ENCODE measurements around the gene GLOD5. TPM values are rescaled to one million over a fixed set of nuclear protein-coding genes. Genes with fewer than 3 reads are reported as not detected.

The GLOD5 gene
- total RNA-seq, 1 donor from 2014 or later, result 0.95 TPM

- no peak for TF ChIP-seq CTCF (IDR thresholded peaks at IDR 0.05)
- DNase-seq (no peak), ATAC-seq (no peak)
- Histone ChIP-seq H3K27me3 (ENCODE audit: low read depth) (no peaks in the 10 kb centered on the region), H3K27ac (no peak overlapping the region), H3K4me1 (no peaks in the 10 kb centered on the region), H3K36me3 (peaks cover 9% of the 10 kb centered on the region), H3K9me3 (no peaks in the 10 kb centered on the region), H3K4me3 (no peak overlapping the region)
- intact Hi-C loops (cut with DNase I), result no loop called here
These were observed 61.5 kb downstream of the GLOD5 start for GRCh38 chrX:48823053-48823452.

Other genes with a start within 250 kb of the GLOD5 start
- gene EBP, start 239.9 kb upstream of the GLOD5 start, total RNA-seq, result 74.0 TPM
- gene TBC1D25, start 222.0 kb upstream of the GLOD5 start, total RNA-seq, result 12.0 TPM
- 157 TPM for gene RBM3, start 187.3 kb upstream of the GLOD5 start, total RNA-seq
- gene WDR13, start 164.3 kb upstream of the GLOD5 start, total RNA-seq, result 125 TPM
- gene WAS, start 77.9 kb upstream of the GLOD5 start, total RNA-seq, result 40.3 TPM
- 3.5 TPM for gene SUV39H1, start 65.0 kb upstream of the GLOD5 start, total RNA-seq
- gene GATA1, start 24.8 kb downstream of the GLOD5 start, total RNA-seq, result 1.2 TPM
- gene HDAC6, start 40.3 kb downstream of the GLOD5 start, total RNA-seq, result 96.1 TPM
- gene ERAS, start 64.8 kb downstream of the GLOD5 start, total RNA-seq, result not detected
- 3.0 TPM for gene PCSK1N, start 73.9 kb downstream of the GLOD5 start, total RNA-seq
- 37.7 TPM for gene TIMM17B, start 136.0 kb downstream of the GLOD5 start, total RNA-seq
- gene PQBP1, start 136.2 kb downstream of the GLOD5 start, total RNA-seq, result 55.0 TPM
- 21.3 TPM for gene SLC35A2, start 149.9 kb downstream of the GLOD5 start, total RNA-seq
- 20.6 TPM for gene PIM2, start 157.3 kb downstream of the GLOD5 start, total RNA-seq
- gene OTUD5, start 195.9 kb downstream of the GLOD5 start, total RNA-seq, result 45.8 TPM
- 1.8 TPM for gene KCND1, start 210.1 kb downstream of the GLOD5 start, total RNA-seq
- gene GRIPAP1, start 240.5 kb downstream of the GLOD5 start, total RNA-seq, result 54.2 TPM

Measured in lower lobe of right lung (tissue), 2 donors.